Measurements from ENCODE around the gene XCR1.
"Not testable (repeated sequence)": the region's sequence is repeated elsewhere in the genome, so short reads cannot be mapped to it uniquely, and the experiment has no call there.

XCR1 gene

DNA sequence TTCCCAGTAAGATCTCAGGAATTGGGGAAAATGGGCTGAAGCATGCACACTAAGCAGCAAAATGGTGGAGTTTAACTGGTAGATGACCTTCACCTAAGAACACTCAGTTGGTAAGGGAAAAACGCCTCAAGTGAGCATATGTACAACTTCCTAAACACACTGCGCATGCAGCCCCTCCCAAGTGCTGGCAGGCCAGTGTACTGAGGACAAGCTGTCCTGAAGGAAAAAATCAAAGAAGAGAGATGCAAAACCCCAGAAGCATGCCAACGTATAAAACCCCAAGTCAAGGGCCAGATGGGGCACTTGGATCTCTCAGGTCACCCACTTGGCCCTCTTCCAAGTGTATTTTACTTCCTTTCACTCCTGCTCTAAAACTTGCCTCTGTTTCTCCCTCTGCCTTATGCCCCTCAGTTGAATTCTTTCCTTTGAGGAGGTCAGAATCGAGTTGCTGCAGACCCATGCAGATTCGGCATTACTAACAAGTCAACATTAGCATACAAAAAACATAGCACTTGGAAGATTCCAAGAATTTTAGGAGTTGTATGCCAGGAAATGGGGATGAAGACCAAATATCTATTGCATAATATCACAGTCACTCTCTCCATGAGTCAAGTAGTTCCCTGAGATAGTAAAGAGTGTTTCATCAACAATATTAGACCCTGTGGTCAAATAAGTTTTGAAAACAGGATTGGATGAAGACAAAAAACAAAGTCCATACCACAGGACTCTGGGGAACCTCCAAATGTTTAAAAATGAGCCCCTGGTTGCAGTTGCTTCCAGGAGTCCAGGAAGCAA, 20.8 kb downstream of the XCR1 start:
- no peak for DNase-seq (ENCODE audit: low read depth in 3 of 3)

DNA sequence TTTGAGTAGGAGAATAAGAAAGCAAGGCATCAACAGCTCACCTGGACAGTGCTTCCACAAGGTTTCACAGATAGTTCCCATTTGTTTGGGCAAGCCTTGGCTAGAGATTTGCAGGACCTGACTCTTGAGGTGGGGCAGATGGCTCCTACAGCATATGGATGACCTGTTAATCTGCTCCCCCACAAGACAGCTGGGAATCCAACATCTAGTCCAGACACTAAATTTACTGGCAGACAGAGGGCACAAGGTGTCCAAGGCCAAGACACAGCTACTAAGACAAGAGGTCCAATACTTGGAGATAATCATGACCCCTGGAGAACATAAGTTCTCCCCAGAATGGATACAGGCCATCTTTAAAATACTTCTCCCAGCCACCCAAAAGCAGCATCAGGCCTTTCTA, 23.6 kb downstream of the XCR1 start:
- DNase-seq (ENCODE audit: low read depth in 3 of 3), result not testable (repeated sequence)

DNA sequence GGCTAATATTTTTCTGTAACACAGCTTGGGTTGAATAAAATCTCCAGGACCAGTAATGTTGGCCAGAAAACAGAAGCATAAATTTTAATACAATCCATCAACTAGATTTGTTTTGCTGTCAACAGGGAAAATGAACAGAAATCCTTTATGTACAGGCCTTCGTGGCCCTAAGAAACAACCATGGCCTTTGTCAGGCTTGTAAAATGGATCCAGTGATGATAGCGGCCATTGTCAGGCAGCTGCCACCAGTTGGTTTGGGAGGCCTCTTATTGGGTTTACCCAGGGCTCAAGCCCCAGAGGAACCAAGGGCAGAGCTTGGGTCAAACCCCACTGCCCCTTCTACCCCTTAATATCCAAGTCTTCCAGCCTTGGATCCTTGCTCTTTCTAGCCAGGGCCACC, 26.1 kb downstream of the XCR1 start:
- DNase-seq (ENCODE audit: low read depth in 3 of 3), result no peak

DNA sequence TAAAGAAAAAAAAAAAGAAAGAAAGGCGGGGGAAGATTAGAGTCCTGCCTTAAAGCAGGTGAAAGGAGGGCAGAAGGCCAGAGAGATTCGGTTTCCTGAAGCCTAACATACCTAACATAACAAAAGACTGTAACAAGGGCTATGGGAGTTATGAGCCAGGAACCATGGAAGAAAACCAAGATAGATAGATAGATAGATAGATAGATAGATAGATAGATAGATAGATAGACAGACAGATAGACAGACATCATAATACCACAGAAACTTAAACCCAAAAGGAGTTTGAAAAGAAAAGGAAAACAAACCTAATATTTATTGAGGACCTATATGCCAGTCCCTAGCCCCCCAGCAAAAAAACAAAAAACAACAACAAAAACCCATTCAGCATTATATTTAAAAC, 29.3 kb downstream of the XCR1 start:
- no peak for DNase-seq (ENCODE audit: low read depth in 3 of 3)

DNA sequence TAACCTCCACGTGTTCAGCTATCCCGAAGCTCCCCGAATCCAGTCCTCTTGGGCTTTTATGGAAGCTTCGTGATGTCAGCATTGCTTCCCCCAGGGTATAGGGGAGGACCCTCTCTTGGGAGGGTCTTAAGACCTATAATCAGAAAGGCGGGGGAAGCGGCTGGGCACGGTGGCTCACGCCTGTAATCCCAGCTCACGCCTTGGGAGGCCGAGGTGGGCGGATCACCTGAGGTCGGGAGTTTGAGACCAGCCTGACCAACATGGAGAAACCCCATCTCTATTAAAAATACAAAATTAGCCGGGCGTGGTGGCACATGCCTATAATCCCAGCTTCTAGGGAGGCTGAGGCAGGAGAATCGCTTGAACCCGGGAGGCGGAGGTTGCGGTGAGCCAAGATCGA, 29.8 kb downstream of the XCR1 start:
- not testable (repeated sequence) for DNase-seq (ENCODE audit: low read depth in 3 of 3)

DNA sequence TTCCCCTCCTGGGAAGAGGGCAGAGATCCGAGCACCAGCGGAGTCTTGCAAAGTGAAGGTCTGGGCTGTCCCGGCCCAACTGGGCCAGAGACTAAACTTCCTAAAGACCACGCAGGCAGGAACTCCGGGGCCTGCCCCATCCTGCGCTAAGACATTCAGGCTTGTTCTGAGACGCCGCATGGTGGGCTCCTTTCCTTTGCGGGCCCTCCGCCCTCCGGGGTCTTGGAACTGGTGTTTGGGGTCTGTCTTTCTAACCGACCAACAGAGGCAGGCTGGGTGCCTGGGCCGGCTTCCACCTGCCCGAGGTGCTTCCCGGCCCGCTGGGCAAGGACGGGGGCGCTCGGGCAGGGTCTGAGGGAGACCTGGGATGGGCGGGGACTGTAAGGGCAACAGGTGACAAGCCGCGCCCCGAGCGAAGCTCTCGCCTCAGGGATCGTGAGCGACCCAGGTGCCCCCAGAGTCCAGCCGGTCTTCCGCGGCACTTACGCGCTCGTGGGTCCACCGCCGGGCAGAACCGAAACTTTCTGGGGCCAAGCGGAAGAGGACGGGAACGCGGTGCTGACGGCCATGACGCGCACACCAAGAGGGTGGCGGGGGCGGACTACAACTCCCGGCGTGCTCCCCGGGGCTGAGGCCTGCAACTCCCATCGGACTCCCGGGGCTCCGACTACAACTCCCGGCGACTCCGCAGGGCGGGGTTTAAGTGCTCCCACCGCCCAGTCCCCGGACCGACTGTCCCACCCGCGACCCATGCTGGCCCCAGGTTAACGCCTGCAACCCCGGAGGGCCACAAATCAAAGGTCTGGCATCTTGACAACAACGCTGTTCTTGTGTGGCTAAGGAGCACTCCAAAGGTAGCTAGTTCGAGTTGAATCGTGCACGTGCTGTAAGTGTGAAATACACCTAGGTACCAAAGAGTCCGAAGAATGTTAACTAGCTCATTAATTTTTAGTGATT, 31.8 kb downstream of the XCR1 start, which contains the start of gene FYCO1:
FYCO1 (minus strand) TSS at position 589 of the 957 bp plus-strand sequence. CDS start 10,914 bp downstream, outside the sequence.
- peak; percentile 78 to 90 (median 81) for DNase-seq (ENCODE audit: low read depth in 3 of 3)

DNA sequence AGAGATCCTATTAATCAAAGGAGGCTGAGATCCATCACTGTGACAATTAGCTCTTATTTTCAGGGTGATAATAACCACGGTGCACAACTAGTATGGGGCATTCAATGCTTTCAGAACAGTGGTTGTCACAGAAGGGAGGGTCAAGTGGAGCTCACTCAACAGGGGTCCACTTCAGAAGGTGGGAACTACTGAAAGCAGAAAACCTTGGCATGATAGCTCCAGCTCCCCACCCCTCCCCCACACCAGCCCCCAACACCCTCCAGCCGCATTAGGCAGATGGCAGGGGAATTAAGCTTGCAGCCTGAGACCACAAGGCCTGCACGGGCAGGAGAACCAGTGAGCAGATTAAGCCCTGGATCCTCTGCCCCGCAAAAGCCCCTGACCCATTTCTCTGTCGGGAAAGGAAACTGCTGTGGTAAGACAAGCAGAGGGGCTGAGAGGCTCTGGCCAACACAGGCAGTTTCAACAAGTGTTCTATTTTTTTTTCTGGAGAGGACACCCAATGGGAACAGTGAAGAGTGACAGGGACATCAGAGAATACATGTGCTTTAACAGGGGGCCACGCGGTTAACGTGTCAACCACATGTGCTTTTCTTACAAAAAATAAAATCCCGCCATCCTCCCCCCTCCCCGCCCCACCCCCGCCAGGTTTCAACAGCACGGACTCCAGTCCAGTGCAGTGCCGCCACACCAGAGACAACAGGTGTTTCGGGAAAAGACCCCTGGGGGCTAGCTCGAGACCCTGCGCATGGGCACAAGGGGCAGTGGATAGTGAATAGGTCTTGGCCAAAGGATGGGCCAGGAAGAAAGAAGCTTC, 32.7 kb downstream of the XCR1 start:
- DNase-seq (ENCODE audit: low read depth in 3 of 3), result no peak

DNA sequence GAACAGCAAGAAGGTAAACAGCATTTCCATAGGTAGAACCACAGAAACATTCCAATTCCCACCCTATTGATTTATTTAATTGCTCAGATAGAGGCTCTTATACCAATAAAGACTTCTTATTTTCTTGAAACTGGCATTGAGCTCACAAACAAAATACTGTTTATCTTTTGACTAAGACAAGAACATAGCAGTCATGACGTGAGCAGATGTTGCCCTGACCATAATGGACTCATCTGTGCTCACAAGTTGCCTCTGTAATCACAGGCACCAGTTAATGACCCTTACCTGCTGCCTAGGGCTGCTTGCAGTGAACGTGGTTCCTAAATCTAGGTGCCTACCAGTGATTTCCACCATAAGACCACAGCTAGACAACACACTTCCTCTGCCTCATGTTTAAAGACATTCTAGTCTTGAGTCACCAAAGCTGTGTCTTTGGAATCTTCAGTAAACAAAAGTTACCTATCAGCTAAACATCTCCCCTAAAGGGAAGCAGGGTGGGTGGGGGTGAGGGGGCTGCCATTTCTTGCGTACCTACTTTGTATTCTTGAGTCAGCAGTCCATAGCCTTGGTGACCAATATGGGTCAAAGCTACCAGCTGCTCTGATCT, 33.8 kb downstream of the XCR1 start:
- no peak for DNase-seq (ENCODE audit: low read depth in 3 of 3)

DNA sequence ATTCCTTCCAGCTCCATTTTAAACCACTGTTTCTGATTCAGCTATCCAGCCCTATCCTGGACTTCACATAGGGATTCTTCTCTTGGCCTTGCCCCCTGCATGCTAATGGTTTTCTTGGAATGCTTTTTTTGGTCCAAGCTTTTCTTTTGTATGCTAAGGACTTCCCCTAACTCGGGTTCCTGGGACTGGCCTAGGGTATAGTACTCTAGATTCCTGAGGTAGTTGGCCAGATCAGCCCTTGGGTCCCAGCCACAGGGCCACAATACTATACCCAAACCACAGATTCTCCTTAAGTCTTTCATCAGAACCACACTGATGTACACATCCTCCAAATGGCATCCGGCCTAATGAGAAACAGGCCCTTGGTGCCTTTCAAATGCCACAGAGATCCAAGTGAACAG, 34.5 kb downstream of the XCR1 start:
- DNase-seq (ENCODE audit: low read depth in 3 of 3), result no peak

DNA sequence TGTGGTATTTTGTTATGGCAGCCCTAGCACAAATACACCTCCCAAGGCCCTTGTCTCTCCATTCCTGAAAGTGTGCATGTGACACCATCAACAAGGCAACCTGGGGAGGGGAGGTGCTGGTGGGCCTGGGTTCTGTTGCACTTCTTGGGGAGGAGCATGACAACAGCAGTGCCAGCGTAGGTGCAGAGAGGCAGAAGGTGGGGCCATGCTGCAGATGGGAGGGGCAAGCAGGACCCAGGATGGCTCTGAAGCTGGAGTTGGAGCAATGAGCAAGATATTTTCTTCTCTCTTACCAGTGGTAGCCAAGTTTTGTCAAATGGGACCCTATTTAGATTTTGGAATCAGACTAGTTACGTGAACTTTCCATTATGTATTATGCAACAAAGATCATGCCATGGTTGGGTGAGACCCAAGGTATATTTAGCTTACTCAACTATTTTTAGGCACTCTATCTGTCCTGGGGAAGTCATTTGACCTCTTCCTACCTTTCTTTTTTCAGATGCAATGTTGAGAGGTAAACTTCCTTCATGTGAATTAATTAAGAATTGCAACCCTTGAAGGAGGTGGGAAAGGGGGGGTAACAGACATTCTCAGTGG, 35.1 kb downstream of the XCR1 start:
- DNase-seq (ENCODE audit: low read depth in 3 of 3), result no peak

DNA sequence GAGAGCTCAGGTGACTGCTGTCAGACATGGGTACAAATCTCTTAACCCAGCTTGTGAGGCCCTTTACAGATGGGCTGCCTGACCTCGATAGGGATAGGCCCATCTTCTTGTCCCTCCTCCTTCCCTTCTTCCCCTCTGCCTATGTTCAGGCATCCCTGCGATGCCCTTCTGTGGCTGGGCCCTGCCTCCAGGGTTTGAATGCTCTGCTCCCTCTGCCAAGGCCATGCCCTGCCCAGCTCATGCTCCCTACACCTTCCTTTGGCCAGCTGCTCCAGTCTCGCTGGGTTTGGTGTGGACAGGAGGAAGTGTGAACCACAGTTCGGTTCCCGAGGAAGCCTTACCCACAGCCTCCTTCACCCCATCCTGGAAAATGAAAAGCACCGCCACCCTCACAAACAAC, 35.9 kb downstream of the XCR1 start:
- DNase-seq (ENCODE audit: low read depth in 3 of 3), result no peak

DNA sequence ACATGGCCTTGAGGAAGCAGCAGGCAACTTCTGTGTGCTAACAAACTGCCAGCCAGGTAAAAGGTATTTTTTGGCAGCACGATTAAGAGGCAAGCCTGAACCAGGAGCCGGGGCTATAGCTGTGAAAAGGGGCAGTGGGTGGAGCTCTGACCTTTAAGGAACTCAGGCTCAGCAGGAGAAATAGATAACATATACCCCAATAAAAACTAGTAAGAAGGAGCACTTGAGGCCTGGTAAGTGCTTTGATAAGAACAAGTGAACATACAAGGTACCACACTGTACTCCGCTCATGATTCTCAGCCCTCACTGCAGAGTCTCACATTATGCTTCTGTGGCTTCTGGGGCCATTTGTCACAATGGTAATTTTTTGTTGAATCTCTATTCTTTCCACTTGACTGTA, 37.1 kb downstream of the XCR1 start:
- no peak for DNase-seq (ENCODE audit: low read depth in 3 of 3)

DNA sequence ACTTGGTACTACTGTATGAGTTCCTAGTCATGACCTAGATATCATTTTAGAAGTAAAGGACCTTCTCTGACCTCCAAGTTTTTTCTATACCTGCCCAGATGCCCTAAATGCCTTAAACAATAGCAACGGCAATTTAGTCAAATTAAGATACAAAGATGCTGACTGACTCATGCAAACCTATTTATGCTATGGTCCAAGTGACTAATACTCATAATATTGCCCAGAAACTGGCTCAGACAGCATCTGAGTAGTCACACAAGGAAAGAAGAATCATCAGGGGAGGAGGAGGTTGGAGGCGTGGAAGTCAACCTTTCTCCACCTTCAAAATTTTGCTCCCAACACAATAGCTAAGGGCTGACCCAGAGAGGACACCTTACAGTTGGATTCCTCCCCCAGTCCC, 38.5 kb downstream of the XCR1 start:
- no peak for DNase-seq (ENCODE audit: low read depth in 3 of 3)

DNA sequence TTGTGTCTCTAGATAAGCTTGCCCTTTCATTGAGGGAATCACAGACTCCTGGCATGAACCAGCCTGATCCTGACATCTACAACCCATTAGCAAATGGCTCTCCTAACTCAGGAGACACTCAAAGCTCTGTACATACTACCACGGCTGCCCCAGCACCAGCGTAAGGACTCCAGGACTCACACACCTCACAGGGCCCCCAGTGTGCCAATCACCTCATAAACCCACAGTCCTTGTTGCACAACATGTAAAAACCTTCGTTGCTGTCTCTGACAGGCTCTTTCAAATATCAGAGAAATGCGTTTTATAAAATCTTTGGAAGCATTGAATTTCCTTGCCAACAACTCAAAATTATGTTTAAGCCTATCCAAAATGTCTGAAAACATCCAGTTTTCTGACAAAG, 38.9 kb downstream of the XCR1 start:
- no peak for DNase-seq (ENCODE audit: low read depth in 3 of 3)

DNA sequence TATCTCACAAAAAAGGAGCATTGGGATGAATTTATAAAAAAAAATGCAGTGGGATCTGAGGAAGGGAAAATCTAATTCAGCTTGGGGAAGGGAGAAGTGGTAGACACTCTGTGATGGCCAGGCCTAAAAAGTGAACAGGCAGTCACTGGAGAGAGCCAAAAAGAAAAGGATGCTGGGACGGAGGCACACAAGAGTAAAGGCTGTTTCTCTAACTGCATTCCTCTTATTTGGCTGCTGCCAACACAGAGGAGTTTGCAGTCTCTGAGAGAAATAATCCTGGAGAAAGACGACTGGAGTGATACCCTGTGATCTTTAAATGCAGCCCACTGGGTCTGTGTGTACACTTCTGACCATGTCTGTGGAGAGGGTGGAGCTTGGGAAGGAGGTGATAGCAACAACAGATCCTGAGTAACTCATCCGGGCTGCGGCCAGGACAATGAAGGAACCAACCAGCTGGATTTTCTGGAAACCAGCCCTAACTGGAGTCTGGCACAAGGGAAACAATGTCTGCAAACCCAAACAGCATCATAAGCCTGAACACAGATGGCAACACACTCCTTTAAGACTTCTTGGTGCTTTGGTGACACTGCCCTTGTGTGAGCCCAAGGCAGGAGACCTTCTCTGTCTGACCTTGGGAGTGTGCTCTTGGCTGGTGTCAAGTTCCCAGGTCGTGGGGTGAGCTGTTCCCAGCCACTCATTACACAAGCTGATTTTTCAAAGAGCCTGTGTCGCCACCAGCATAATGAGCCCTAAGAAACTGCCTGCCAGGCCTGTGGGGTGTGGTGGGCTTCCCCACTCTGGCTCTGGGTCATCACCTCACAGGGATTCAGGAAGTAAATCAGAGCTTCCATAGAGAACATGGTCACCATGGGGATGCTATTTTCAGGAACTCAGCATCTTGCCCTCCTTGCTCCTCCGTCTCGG, 39.7 kb downstream of the XCR1 start:
- DNase-seq (ENCODE audit: low read depth in 3 of 3), result no peak

DNA sequence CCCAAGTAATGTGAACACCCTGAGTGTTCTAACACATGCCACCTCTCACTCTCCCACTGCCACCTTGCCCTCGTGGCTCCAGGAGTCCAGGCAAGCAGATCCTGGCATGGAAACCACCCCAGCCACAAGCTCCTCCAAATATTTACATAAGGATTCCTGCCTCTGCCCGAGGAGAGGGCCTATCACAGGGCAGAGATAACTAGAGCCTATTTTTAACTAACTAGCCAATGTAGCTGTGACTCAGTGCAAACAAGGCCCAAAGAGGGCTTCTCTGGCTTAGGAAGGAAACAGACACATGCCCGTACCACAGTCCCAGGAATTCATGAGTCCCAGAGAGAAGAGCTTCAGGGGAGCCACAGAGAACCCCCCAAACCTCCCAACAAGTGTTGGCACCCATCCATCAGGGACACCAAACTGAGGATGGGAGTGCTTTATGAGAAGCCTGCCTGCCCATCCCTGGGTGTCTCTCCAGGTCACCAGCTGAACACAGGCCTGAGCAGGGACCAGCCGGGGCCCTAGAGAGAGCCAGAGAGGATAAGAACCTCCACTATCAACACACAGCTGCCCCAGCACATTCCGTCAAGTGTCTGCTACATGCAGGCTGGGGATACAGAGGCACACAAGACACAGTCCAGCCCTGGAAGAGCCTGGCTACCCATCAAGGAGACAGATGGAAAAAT, 40.8 kb downstream of the XCR1 start:
- no peak for DNase-seq (ENCODE audit: low read depth in 3 of 3)

DNA sequence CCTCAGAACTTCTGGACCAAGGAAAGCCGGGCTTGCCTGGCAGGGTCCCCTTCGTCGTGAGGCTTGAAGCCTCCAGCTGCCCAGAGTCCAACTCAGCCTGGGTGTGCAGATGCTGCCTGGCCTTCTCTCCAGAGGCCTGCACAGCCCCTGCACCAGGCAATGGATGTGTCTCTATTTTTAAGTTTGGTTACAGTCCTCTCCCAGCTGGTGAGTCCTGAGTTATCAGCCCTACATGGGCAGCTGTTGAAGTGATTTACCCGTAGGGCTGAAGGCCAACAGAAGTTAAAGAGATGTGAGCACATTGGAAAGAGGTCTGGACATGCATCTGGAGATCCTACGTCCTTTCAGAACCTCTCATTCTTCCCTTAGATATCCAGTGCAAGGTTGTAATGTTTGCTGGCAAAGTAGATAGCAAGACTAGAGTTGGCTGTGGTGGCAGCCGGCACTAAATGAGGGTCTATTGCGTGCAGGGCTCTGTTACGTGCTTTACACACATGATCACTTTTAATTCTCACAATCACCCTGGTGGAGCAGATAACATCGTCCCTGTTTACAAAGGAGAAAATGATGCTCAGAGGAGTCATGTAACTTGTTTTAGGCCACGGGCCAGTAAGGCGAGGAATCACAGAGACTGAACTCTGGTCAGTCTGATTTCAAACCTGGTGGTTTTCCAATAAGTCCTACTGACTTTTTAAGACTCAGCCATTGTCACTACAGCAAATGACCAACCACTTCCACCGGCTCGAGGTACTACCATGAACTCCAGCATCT, 41.6 kb downstream of the XCR1 start:
- DNase-seq (ENCODE audit: low read depth in 3 of 3), result no peak

Data from stimulated activated CD4-positive, alpha-beta T cell treated with anti-CD3 and anti-CD28 coated beads, TNF-alpha, amount 100 ng/mL, for 48 hours (primary cell).